GM18499 (cell line): ENCODE data around the gene DNASE2.

ENCODE experiments used
- ATAC-seq: cut with Tn5 transposase; IDR thresholded peaks from one replicate; pipeline ENCODE4 v1.9.1; 2021; ENCODE audit warnings: moderate number of reproducible peaks; ENCODE audit not compliant: insufficient read depth, unreplicated experiment

The DNASE2 gene

GRCh38 chr19:12886969-12887747 lies 5.9 kb upstream of the DNASE2 start, which contains the start of gene KLF1:
TSS of gene KLF1 (minus strand) at chr19:12887201. CDS start at chr19:12887140, 61 bp downstream.
- no peak for ATAC-seq

- ATAC-seq: no peak
Measured at GRCh38 chr19:12886651-12886968, 5.4 kb upstream of the DNASE2 start.

GRCh38 chr19:12885749-12886650 lies 4.8 kb upstream of the DNASE2 start:
- ATAC-seq: no peak

GRCh38 chr19:12884926-12885748 lies 3.9 kb upstream of the DNASE2 start:
- no peak for ATAC-seq

GRCh38 chr19:12884627-12884925 lies 3.3 kb upstream of the DNASE2 start:
- ATAC-seq: no peak

- ATAC-seq: no peak
Measured at GRCh38 chr19:12884202-12884601, 3.0 kb upstream of the DNASE2 start.

- ATAC-seq: no peak
Measured at GRCh38 chr19:12882589-12882988, 1.3 kb upstream of the DNASE2 start.

- no peak for ATAC-seq
Measured at GRCh38 chr19:12880551-12881171, 588 bp downstream of the DNASE2 start.

GRCh38 chr19:12875086-12875485 lies 6.2 kb downstream of the DNASE2 start:
- no peak for ATAC-seq

- ATAC-seq: no peak
Measured at GRCh38 chr19:12873891-12874745, 7.1 kb downstream of the DNASE2 start.

- ATAC-seq: no peak
Measured at GRCh38 chr19:12872941-12873890, 8.0 kb downstream of the DNASE2 start.

GRCh38 chr19:12872255-12872654 lies 9.0 kb downstream of the DNASE2 start:
- no peak for ATAC-seq

GRCh38 chr19:12871681-12872080 lies 9.6 kb downstream of the DNASE2 start:
- no peak for ATAC-seq

GRCh38 chr19:12868540-12869112 lies 12.6 kb downstream of the DNASE2 start:
- ATAC-seq: no peak

- no peak for ATAC-seq
Measured at GRCh38 chr19:12867120-12868099, 13.8 kb downstream of the DNASE2 start.

GRCh38 chr19:12866416-12867119 lies 14.7 kb downstream of the DNASE2 start:
- no peak for ATAC-seq
